ENCODE data around the gene OR56B1. TPM values are rescaled to one million over a fixed set of nuclear protein-coding genes. Genes with fewer than 3 reads are reported as not detected.

The OR56B1 gene
- total RNA-seq, 4 donors from 2014 or later: not detected

- DNase-seq: no peak
- TF ChIP-seq POLR2A (IDR thresholded peaks at IDR 0.05) (no peak), CTCF (IDR thresholded peaks at IDR 0.05) (no peak)
- Histone ChIP-seq H3K27me3 (no peaks in the 10 kb centered on the region), H3K4me1 (no peaks in the 10 kb centered on the region), H3K27ac (no peak overlapping the region), H3K36me3 (no peaks in the 10 kb centered on the region), H3K9me3 (no peaks in the 10 kb centered on the region), H3K4me3 (no peak overlapping the region)
- 88 to 89% methylated on average over 1 of the region's 1 CpG for WGBS, 2 donors
- intact Hi-C loops (cut with DNase I): no loop called here
Observed at GRCh38 chr11:5727691-5728090, 8.6 kb upstream of the OR56B1 start.

- no peak for DNase-seq
- intact Hi-C loops (cut with DNase I): no loop called here
Observed at GRCh38 chr11:5737091-5737490, 843 bp downstream of the OR56B1 start.

GRCh38 chr11:5737670-5738392, 1.6 kb downstream of the OR56B1 start:
- no peak overlapping the region for H3K27ac ChIP-seq
- WGBS, 2 donors: 54 to 69% methylated on average over 6 of the region's 6 CpGs
- no peaks in the 10 kb centered on the region for H3K9me3 ChIP-seq
- H3K4me1 ChIP-seq: no peaks in the 10 kb centered on the region
- no peak overlapping the region for H3K4me3 ChIP-seq
- H3K27me3 ChIP-seq: no peaks in the 10 kb centered on the region
- no peak for DNase-seq
- no peaks in the 10 kb centered on the region for H3K36me3 ChIP-seq
- intact Hi-C loops (cut with DNase I): no loop called here
- TF ChIP-seq POLR2A (IDR thresholded peaks at IDR 0.05): no peak
- TF ChIP-seq CTCF (IDR thresholded peaks at IDR 0.05): no peak

More at GRCh38 chr11:5737091-5737490, 843 bp downstream of the OR56B1 start:
- TF ChIP-seq POLR2A (IDR thresholded peaks at IDR 0.05) (no peak), CTCF (IDR thresholded peaks at IDR 0.05) (no peak)
- Histone ChIP-seq H3K9me3 (no peaks in the 10 kb centered on the region), H3K4me3 (no peak overlapping the region), H3K36me3 (no peaks in the 10 kb centered on the region), H3K27ac (no peak overlapping the region), H3K27me3 (no peaks in the 10 kb centered on the region), H3K4me1 (no peaks in the 10 kb centered on the region)

GRCh38 chr11:5738431-5738830, 2.2 kb downstream of the OR56B1 start:
- Histone ChIP-seq H3K4me3 (no peak overlapping the region), H3K27me3 (no peaks in the 10 kb centered on the region), H3K36me3 (no peaks in the 10 kb centered on the region), H3K27ac (no peak overlapping the region), H3K9me3 (no peaks in the 10 kb centered on the region), H3K4me1 (no peaks in the 10 kb centered on the region)
- intact Hi-C loops (cut with DNase I): no loop called here
- 20 to 26% methylated on average over 1 of the region's 1 CpG for WGBS, 2 donors
- TF ChIP-seq POLR2A (IDR thresholded peaks at IDR 0.05) (no peak), CTCF (IDR thresholded peaks at IDR 0.05) (no peak)
- no peak for DNase-seq

GRCh38 chr11:5746614-5747013, 10.4 kb downstream of the OR56B1 start:
- H3K36me3 ChIP-seq: no peaks in the 10 kb centered on the region
- 73 to 93% methylated on average over 2 to 3 of the region's 3 CpGs for WGBS, 2 donors
- DNase-seq: no peak
- H3K9me3 ChIP-seq: no peaks in the 10 kb centered on the region
- no peaks in the 10 kb centered on the region for H3K4me1 ChIP-seq
- intact Hi-C loops (cut with DNase I): no loop called here
- no peak overlapping the region for H3K4me3 ChIP-seq
- H3K27ac ChIP-seq: no peak overlapping the region
- no peaks in the 10 kb centered on the region for H3K27me3 ChIP-seq
- TF ChIP-seq CTCF (IDR thresholded peaks at IDR 0.05): no peak
- no peak for TF ChIP-seq POLR2A (IDR thresholded peaks at IDR 0.05)
